HEK293 (cell line): ENCODE data around the gene IDH1.

Experiments used
- CTCF ChIA-PET: fragments of 350-600 bp; formaldehyde crosslinking; extraction: SDS; loops from one replicate; lab custom pipeline; 2021; ENCODE audit warnings: antibody characterized with exemption; lab: Yijun Ruan, JAX
- POLR2A ChIA-PET: fragments of 300-600 bp; formaldehyde crosslinking; extraction: SDS; loops from one replicate; lab custom pipeline; 2020; ENCODE audit warnings: antibody characterized with exemption, inconsistent platforms; lab: Yijun Ruan, JAX
- H3K27ac ChIP-seq: fragments of 200-500 bp; sonication (Bioruptor generic); 2 replicates; pipeline ENCODE4 v1.5.1; 2014; ENCODE audit warnings: low read depth, low read length, control low read depth, inconsistent platforms; ENCODE audit errors: extremely low read depth
- H3K36me3 ChIP-seq, 2 experiments: fragments of 200-500 bp in 1 of 2; sonication (Bioruptor generic) in 1 of 2; 1 replicate in 1 of 2; 2 replicates in 1 of 2; pipeline ENCODE4 v1.5.1; 2014 to 2017; ENCODE audit warnings: inconsistent platforms in 2 of 2, low read length in 2 of 2; ENCODE audit not compliant: control insufficient read depth in 2 of 2, insufficient read depth in 1 of 2
- H3K4me1 ChIP-seq: fragments of 200-500 bp; sonication (Bioruptor generic); 2 replicates; pipeline ENCODE4 v1.5.1; 2014; ENCODE audit warnings: mild to moderate bottlenecking, low read length, inconsistent platforms; ENCODE audit not compliant: control insufficient read depth, insufficient read depth
- H3K4me3 ChIP-seq: 2 replicates; pipeline ENCODE4 v1.5.1; 2011; ENCODE audit warnings: low read depth, mild to moderate bottlenecking, control low read depth, low read length, moderate library complexity
- H3K9me3 ChIP-seq: fragments of 200-500 bp; sonication (Bioruptor generic); 2 replicates; pipeline ENCODE4 v1.5.1; 2014; ENCODE audit warnings: low read depth, low read length, inconsistent platforms; ENCODE audit not compliant: control insufficient read depth, insufficient read depth
- BCL11B ChIP-seq: fragments of 450-650 bp; formaldehyde crosslinking; IDR thresholded peaks from 2 replicates; pipeline ENCODE4 v1.5.1; 2016; ENCODE audit warnings: low read depth, missing biosample characterization, missing genetic modification characterization
- GLI4 ChIP-seq: fragments of 450-650 bp; formaldehyde crosslinking; IDR thresholded peaks from 2 replicates; pipeline ENCODE4 v1.5.1; 2016; ENCODE audit warnings: missing biosample characterization, missing genetic modification characterization
- PRDM10 ChIP-seq: fragments of 450-650 bp; formaldehyde crosslinking; IDR thresholded peaks from 2 replicates; pipeline ENCODE4 v1.5.1; 2016; ENCODE audit warnings: missing biosample characterization, missing genetic modification characterization
- ZBTB48 ChIP-seq: fragments of 450-650 bp; formaldehyde crosslinking; IDR thresholded peaks from 2 replicates; pipeline ENCODE4 v1.5.1; 2016; ENCODE audit warnings: missing biosample characterization, missing genetic modification characterization
- ZNF140 ChIP-seq: fragments of 450-650 bp; formaldehyde crosslinking; IDR thresholded peaks from 2 replicates; pipeline ENCODE4 v1.5.1; 2016; ENCODE audit warnings: missing biosample characterization, missing genetic modification characterization
- ZNF155 ChIP-seq: fragments of 450-650 bp; formaldehyde crosslinking; IDR thresholded peaks from 2 replicates; pipeline ENCODE4 v1.5.1; 2016; ENCODE audit warnings: missing biosample characterization, missing genetic modification characterization
- ZNF2 ChIP-seq: fragments of 450-650 bp; formaldehyde crosslinking; IDR thresholded peaks from 2 replicates; pipeline ENCODE4 v1.5.1; 2016; ENCODE audit warnings: missing biosample characterization, missing genetic modification characterization
- ZNF266 ChIP-seq: fragments of 450-650 bp; formaldehyde crosslinking; IDR thresholded peaks from 2 replicates; pipeline ENCODE4 v1.5.1; 2016; ENCODE audit warnings: missing biosample characterization, missing genetic modification characterization, low read depth
- ZNF311 ChIP-seq: fragments of 450-650 bp; formaldehyde crosslinking; IDR thresholded peaks from 2 replicates; pipeline ENCODE4 v1.5.1; 2017; ENCODE audit warnings: missing biosample characterization, missing genetic modification characterization, borderline replicate concordance
- ZNF354C ChIP-seq: fragments of 450-650 bp; formaldehyde crosslinking; IDR thresholded peaks from 2 replicates; pipeline ENCODE4 v1.5.1; 2016; ENCODE audit warnings: missing biosample characterization, missing genetic modification characterization, low read depth, borderline replicate concordance
- ZNF391 ChIP-seq: fragments of 450-650 bp; formaldehyde crosslinking; IDR thresholded peaks from 2 replicates; pipeline ENCODE4 v1.5.1; 2016; ENCODE audit warnings: low read depth, missing biosample characterization, missing genetic modification characterization, borderline replicate concordance
- ZNF394 ChIP-seq: fragments of 450-650 bp; formaldehyde crosslinking; IDR thresholded peaks from 2 replicates; pipeline ENCODE4 v1.5.1; 2016; ENCODE audit warnings: missing biosample characterization, missing genetic modification characterization, mild to moderate bottlenecking, moderate library complexity, borderline replicate concordance
- ZNF48 ChIP-seq: fragments of 450-650 bp; formaldehyde crosslinking; IDR thresholded peaks from 2 replicates; pipeline ENCODE4 v1.5.1; 2016; ENCODE audit warnings: missing biosample characterization, missing genetic modification characterization
- ZNF488 ChIP-seq: fragments of 450-650 bp; formaldehyde crosslinking; IDR thresholded peaks from 2 replicates; pipeline ENCODE4 v1.5.1; 2016; ENCODE audit warnings: missing biosample characterization, missing genetic modification characterization
- ZNF544 ChIP-seq: fragments of 450-650 bp; formaldehyde crosslinking; IDR thresholded peaks from 2 replicates; pipeline ENCODE4 v1.5.0; 2017; ENCODE audit warnings: missing biosample characterization, missing genetic modification characterization
- ZNF549 ChIP-seq: fragments of 450-650 bp; IDR thresholded peaks from 2 replicates; pipeline ENCODE4 v1.5.1; 2018; ENCODE audit warnings: missing biosample characterization, missing genetic modification characterization, mild to moderate bottlenecking, inconsistent platforms, moderate library complexity
- ZNF555 ChIP-seq: fragments of 450-650 bp; formaldehyde crosslinking; conservative IDR thresholded peaks from 2 replicates; pipeline ENCODE4 v1.5.1; 2017; ENCODE audit warnings: missing biosample characterization, mild to moderate bottlenecking, missing genetic modification characterization, inconsistent platforms
- ZNF580 ChIP-seq: fragments of 450-650 bp; formaldehyde crosslinking; IDR thresholded peaks from 2 replicates; pipeline ENCODE4 v1.5.1; 2016; ENCODE audit warnings: missing biosample characterization, missing genetic modification characterization
- ZNF707 ChIP-seq: fragments of 450-650 bp; formaldehyde crosslinking; IDR thresholded peaks from 2 replicates; pipeline ENCODE4 v1.5.1; 2016; ENCODE audit warnings: missing biosample characterization, missing genetic modification characterization
- ZNF768 ChIP-seq: fragments of 450-650 bp; formaldehyde crosslinking; IDR thresholded peaks from 2 replicates; pipeline ENCODE4 v1.5.1; 2018; ENCODE audit warnings: missing biosample characterization, mild to moderate bottlenecking, missing genetic modification characterization
- ZNF785 ChIP-seq: fragments of 450-650 bp; formaldehyde crosslinking; IDR thresholded peaks from 2 replicates; pipeline ENCODE4 v1.5.1; 2016; ENCODE audit warnings: missing biosample characterization, missing genetic modification characterization
- ZNF830 ChIP-seq: fragments of 450-650 bp; IDR thresholded peaks from 2 replicates; pipeline ENCODE4 v1.5.0; 2018; ENCODE audit warnings: missing biosample characterization, missing genetic modification characterization, low read depth, mild to moderate bottlenecking, moderate library complexity
- ZNF843 ChIP-seq: fragments of 450-650 bp; formaldehyde crosslinking; IDR thresholded peaks from 2 replicates; pipeline ENCODE4 v1.5.1; 2016; ENCODE audit warnings: missing biosample characterization, missing genetic modification characterization
- TF ChIP-seq, protein P1 (sequence below): fragments of 450-650 bp; formaldehyde crosslinking; IDR thresholded peaks from 2 replicates; pipeline ENCODE4 v1.5.1; 2016; ENCODE audit warnings: missing biosample characterization, missing genetic modification characterization
- TF ChIP-seq, protein P2 (sequence below): fragments of 450-650 bp; formaldehyde crosslinking; IDR thresholded peaks from 2 replicates; pipeline ENCODE4 v1.5.1; 2016; ENCODE audit warnings: missing biosample characterization, missing genetic modification characterization

Gene IDH1

DNA sequence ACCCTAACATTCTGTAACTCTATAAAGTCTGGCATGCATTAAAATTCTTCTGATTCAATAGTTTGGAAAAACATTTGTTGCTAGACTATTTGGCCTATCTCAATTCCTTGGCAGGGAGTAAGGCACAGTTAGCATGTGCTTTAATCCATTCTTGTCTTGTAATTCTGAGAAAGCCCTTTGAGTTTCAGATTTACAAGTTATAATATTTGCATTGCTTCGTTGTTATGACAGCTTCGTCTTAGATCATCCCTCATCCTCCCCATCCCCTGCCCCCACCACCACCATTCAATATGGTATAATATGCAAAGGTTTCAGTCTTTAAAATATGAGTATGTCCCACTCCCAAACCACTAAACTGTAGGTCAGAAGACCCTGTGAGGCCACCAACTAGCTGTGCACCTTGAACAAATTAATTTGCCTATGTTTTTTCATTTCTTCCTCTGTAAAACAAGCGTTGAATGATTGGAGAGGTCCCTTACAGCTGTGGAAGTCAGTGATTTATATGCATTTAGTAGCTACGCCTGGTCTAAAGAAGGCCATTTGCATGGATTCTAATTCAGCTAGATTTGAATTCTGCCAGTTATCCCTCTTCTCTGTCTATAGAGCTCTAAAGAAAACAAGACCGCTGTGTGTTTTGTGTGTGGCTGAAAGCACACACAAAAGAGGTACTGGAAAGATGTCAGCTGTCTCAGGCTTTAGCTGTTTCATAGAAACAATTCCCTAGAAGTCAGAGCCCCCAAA lies 65.6 kb downstream of the IDH1 start:
- CTCF ChIA-PET, result interaction anchor here (2.8 kb wide), 1 partner anchor 14 kb away, joined by 10 read pairs; no protein-coding TSS in a partner anchor

DNA sequence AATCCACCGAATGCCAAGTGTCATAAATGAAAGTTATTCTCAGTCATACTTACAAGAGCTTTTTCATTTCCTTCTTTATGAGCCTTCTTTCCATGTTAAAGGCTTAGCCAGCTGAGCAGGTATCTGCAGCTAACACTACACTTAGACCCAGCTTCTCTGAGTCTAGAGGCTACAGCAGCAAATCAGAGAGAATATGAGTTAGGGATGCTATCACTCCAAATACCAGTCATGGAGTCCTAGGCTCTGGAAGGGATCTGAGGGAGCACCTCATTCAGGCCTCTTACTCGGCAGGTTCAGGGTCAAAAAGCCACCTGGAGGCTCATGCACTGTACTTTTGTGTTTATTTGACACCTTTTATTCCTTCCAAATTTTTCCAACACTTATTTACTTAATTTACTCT lies 68.0 kb downstream of the IDH1 start:
- POLR2A ChIA-PET, result no interaction called here
- Histone ChIP-seq H3K36me3 (no peaks in the 10 kb centered on the region), H3K4me3 (no peak overlapping the region), H3K9me3 (no peaks in the 10 kb centered on the region), H3K27ac (no peak overlapping the region), H3K4me1 (no peaks in the 10 kb centered on the region; the same call in 1 of the 2 replicates)
- CTCF ChIA-PET, result interaction anchor here (1.6 kb wide), 1 partner anchor 11 kb away, joined by 12 read pairs; no protein-coding TSS in a partner anchor
- TF ChIP-seq ZNF48 (tag by site-specific recombination) (no peak), ZNF768 (tag by site-specific recombination) (no peak), ZNF354C (tag by site-specific recombination) (no peak), ZNF266 (tag by site-specific recombination) (no peak), ZNF555 (tag by site-specific recombination) (no peak), ZNF155 (tag by site-specific recombination) (no peak), BCL11B (tag by site-specific recombination) (no peak), ZNF394 (no peak)
- TF ChIP-seq, protein P1, sequence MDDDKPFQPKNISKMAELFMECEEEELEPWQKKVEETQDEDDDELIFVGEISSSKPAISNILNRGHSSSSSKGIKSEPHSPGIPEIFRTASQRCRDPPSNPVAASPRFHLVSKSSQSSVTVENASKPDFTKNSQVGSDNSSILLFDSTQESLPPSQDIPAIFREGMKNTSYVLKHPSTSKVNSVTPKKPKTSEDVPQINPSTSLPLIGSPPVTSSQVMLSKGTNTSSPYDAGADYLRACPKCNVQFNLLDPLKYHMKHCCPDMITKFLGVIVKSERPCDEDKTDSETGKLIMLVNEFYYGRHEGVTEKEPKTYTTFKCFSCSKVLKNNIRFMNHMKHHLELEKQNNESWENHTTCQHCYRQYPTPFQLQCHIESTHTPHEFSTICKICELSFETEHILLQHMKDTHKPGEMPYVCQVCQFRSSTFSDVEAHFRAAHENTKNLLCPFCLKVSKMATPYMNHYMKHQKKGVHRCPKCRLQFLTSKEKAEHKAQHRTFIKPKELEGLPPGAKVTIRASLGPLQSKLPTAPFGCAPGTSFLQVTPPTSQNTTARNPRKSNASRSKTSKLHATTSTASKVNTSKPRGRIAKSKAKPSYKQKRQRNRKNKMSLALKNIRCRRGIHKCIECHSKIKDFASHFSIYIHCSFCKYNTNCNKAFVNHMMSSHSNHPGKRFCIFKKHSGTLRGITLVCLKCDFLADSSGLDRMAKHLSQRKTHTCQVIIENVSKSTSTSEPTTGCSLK (tag by site-specific recombination), result no peak

More for the DNA sequence above, 65.6 kb downstream of the IDH1 start:
- Histone ChIP-seq H3K36me3 (no peaks in the 10 kb centered on the region), H3K27ac (no peak overlapping the region), H3K9me3 (no peaks in the 10 kb centered on the region), H3K4me3 (no peak overlapping the region), H3K4me1 (no peaks in the 10 kb centered on the region; the same call in 1 of the 2 replicates)
- no peak for TF ChIP-seq ZNF843
- TF ChIP-seq ZNF48 (tag by site-specific recombination), result no peak
- TF ChIP-seq ZNF707 (tag by site-specific recombination), result no peak
- TF ChIP-seq ZNF2, result no peak
- TF ChIP-seq ZNF549, result no peak
- no peak for TF ChIP-seq GLI4
- TF ChIP-seq ZNF391 (tag by site-specific recombination), result no peak
- no peak for TF ChIP-seq PRDM10
- TF ChIP-seq ZNF544 (tag by site-specific recombination), result no peak
- no peak for TF ChIP-seq ZNF155 (tag by site-specific recombination)
- no peak for TF ChIP-seq ZNF488 (tag by site-specific recombination)
- TF ChIP-seq ZNF830, result no peak
- no peak for TF ChIP-seq ZNF311 (tag by site-specific recombination)
- no peak for TF ChIP-seq ZNF785 (tag by site-specific recombination)
- TF ChIP-seq ZNF140 (tag by site-specific recombination), result no peak
- no peak for TF ChIP-seq ZBTB48 (tag by site-specific recombination)
- no peak for TF ChIP-seq ZNF580 (tag by site-specific recombination)
- TF ChIP-seq, protein P2, sequence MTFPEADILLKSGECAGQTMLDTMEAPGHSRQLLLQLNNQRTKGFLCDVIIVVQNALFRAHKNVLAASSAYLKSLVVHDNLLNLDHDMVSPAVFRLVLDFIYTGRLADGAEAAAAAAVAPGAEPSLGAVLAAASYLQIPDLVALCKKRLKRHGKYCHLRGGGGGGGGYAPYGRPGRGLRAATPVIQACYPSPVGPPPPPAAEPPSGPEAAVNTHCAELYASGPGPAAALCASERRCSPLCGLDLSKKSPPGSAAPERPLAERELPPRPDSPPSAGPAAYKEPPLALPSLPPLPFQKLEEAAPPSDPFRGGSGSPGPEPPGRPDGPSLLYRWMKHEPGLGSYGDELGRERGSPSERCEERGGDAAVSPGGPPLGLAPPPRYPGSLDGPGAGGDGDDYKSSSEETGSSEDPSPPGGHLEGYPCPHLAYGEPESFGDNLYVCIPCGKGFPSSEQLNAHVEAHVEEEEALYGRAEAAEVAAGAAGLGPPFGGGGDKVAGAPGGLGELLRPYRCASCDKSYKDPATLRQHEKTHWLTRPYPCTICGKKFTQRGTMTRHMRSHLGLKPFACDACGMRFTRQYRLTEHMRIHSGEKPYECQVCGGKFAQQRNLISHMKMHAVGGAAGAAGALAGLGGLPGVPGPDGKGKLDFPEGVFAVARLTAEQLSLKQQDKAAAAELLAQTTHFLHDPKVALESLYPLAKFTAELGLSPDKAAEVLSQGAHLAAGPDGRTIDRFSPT (tag by site-specific recombination), result no peak
- POLR2A ChIA-PET, result no interaction called here
